ENCODE results near the gene AFAP1. TPM values are rescaled to one million over a fixed set of nuclear protein-coding genes. Genes with fewer than 3 reads are reported as not detected.

AFAP1 gene
- polyA plus RNA-seq, 1 donor (not counting 4 experiments of a cell fraction or from before 2014, with no cell fraction given), result 7.6 TPM

DNA sequence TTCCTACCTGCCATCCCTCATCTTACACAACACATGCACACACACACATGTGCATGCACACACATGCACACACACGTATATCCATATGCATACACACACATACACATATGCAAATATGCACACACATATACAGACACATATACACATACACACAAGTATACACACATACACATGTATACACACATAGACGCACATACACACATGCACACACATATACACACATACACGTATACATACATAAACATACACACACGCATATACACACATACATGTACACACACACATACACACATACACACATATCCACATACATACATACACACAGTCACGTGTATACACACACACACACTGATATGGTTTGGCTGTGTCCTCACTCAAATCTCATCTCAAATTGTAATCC lies 37.0 kb upstream of the AFAP1 start:
- Histone ChIP-seq H2AFZ (ENCODE audit: control insufficient read depth, low read length) (no peak overlapping the region), H3K9me3 (ENCODE audit: control insufficient read depth, low read depth, low read length) (no peaks in the 10 kb centered on the region), H3K4me2 (ENCODE audit: control insufficient read depth, extremely low read depth, insufficient read depth, low read depth, low read length) (no peak overlapping the region), H4K20me1 (ENCODE audit: control insufficient read depth, extremely low read depth, insufficient read depth, low read length) (no peaks in the 10 kb centered on the region), H3K9ac (ENCODE audit: control insufficient read depth, extremely low read depth, insufficient read depth, low read length) (no peak overlapping the region), H3K36me3 (ENCODE audit: control insufficient read depth in 2 of 2, extremely low read depth in 1 of 2, insufficient read depth in 2 of 2, low read length in 2 of 2) (no peaks in the 10 kb centered on the region), H3K27me3 (ENCODE audit: control insufficient read depth, extremely low read depth, insufficient read depth, low read length) (no peaks in the 10 kb centered on the region), H3K4me3 (ENCODE audit: control insufficient read depth in 2 of 3, extremely low read depth in 1 of 3, insufficient read depth in 2 of 3, low read depth in 1 of 3, low read length in 3 of 3) (no peak overlapping the region), H3K27ac (ENCODE audit: control insufficient read depth, insufficient read depth, low read length) (no peak overlapping the region), H3K4me1 (ENCODE audit: control insufficient read depth, extremely low read depth, insufficient read depth, low read length) (peaks cover 65% of the 10 kb centered on the region), H3K79me2 (ENCODE audit: control insufficient read depth, insufficient read depth, low read length) (no peaks in the 10 kb centered on the region), H3K9me1 (ENCODE audit: control insufficient read depth, extremely low read depth, insufficient read depth, low read length) (no peaks in the 10 kb centered on the region)
- FAIRE-seq (peak; percentile 55), DNase-seq (ENCODE audit: low read depth, low spot score) (no peak)
- dilution Hi-C loops (cut with MboI; ENCODE audit: extremely low pct_ligation_motif_present, low sequenced_read_pairs), result no loop called here
- TF ChIP-seq, protein P1, sequence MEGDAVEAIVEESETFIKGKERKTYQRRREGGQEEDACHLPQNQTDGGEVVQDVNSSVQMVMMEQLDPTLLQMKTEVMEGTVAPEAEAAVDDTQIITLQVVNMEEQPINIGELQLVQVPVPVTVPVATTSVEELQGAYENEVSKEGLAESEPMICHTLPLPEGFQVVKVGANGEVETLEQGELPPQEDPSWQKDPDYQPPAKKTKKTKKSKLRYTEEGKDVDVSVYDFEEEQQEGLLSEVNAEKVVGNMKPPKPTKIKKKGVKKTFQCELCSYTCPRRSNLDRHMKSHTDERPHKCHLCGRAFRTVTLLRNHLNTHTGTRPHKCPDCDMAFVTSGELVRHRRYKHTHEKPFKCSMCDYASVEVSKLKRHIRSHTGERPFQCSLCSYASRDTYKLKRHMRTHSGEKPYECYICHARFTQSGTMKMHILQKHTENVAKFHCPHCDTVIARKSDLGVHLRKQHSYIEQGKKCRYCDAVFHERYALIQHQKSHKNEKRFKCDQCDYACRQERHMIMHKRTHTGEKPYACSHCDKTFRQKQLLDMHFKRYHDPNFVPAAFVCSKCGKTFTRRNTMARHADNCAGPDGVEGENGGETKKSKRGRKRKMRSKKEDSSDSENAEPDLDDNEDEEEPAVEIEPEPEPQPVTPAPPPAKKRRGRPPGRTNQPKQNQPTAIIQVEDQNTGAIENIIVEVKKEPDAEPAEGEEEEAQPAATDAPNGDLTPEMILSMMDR (optimal IDR thresholded peaks at IDR 0.05 in 1 of 3, IDR thresholded peaks at IDR 0.05 in 1 of 3, conservative IDR thresholded peaks at IDR 0.05 in 1 of 3; ENCODE audit: extremely low read depth in 1 of 3, insufficient read depth in 2 of 3, low read length in 3 of 3), result no peak
- no peak for TF ChIP-seq EZH2 (IDR thresholded peaks at IDR 0.05; ENCODE audit: low read length)

DNA sequence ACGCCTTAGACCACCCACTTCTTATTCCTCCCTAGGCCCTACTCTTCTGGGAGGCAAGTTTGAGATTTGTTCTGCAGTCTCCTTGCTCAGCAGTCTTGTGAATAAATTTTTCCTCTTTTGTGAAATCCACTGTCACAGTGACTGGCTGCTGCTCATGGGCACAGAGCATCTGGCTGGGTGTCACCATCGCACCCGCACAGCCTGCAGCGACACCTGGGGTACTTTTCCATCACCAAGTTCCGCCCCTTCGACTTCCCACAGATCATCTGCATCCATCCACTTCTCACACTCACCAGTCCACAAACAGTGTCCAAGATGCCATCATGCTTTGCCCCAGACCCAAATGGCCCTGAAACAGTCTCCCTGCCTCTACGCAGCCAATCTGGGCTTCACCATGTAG lies 36.4 kb upstream of the AFAP1 start:
- Histone ChIP-seq H3K4me3 (ENCODE audit: control insufficient read depth in 2 of 3, extremely low read depth in 1 of 3, insufficient read depth in 2 of 3, low read depth in 1 of 3, low read length in 3 of 3) (no peak overlapping the region), H3K9me3 (ENCODE audit: control insufficient read depth, low read depth, low read length) (no peaks in the 10 kb centered on the region), H3K27me3 (ENCODE audit: control insufficient read depth, extremely low read depth, insufficient read depth, low read length) (no peaks in the 10 kb centered on the region), H3K9ac (ENCODE audit: control insufficient read depth, extremely low read depth, insufficient read depth, low read length) (no peak overlapping the region), H3K4me2 (ENCODE audit: control insufficient read depth, extremely low read depth, insufficient read depth, low read depth, low read length) (no peak overlapping the region), H3K9me1 (ENCODE audit: control insufficient read depth, extremely low read depth, insufficient read depth, low read length) (no peaks in the 10 kb centered on the region), H3K4me1 (ENCODE audit: control insufficient read depth, extremely low read depth, insufficient read depth, low read length) (peaks cover 71% of the 10 kb centered on the region), H3K36me3 (ENCODE audit: control insufficient read depth in 2 of 2, extremely low read depth in 1 of 2, insufficient read depth in 2 of 2, low read length in 2 of 2) (no peaks in the 10 kb centered on the region), H4K20me1 (ENCODE audit: control insufficient read depth, extremely low read depth, insufficient read depth, low read length) (no peaks in the 10 kb centered on the region), H3K27ac (ENCODE audit: control insufficient read depth, insufficient read depth, low read length) (no peak overlapping the region), H2AFZ (ENCODE audit: control insufficient read depth, low read length) (no peak overlapping the region), H3K79me2 (ENCODE audit: control insufficient read depth, insufficient read depth, low read length) (no peaks in the 10 kb centered on the region)
- no peak for DNase-seq (ENCODE audit: low read depth, low spot score)
- no peak for FAIRE-seq
- no peak for TF ChIP-seq EZH2 (IDR thresholded peaks at IDR 0.05; ENCODE audit: low read length)
- TF ChIP-seq, protein P1 (optimal IDR thresholded peaks at IDR 0.05 in 1 of 3, IDR thresholded peaks at IDR 0.05 in 1 of 3, conservative IDR thresholded peaks at IDR 0.05 in 1 of 3; ENCODE audit: extremely low read depth in 1 of 3, insufficient read depth in 2 of 3, low read length in 3 of 3), result no peak
- dilution Hi-C loops (cut with MboI; ENCODE audit: extremely low pct_ligation_motif_present, low sequenced_read_pairs), result no loop called here
